Jurkat, Clone E6-1 (cell line): ENCODE measurements around the gene PPP1R15B.

ENCODE experiments used
- DNase-seq: peaks from one replicate; pipeline ENCODE4 v3.0.0-alpha.2; 2011; ENCODE audit warnings: low read depth, low spot score
- H3K4me3 ChIP-seq: 2 replicates; pipeline ENCODE4 v1.5.1; 2011; ENCODE audit warnings: mild to moderate bottlenecking, low read length, control low read depth, moderate library complexity

PPP1R15B gene

GRCh38 chr1:204446413-204447111 lies 34.9 kb upstream of the PPP1R15B start:
- peak; percentile 64 for DNase-seq
- no peak overlapping the region for H3K4me3 ChIP-seq

- peak; percentile 35 for DNase-seq
- no peak overlapping the region for H3K4me3 ChIP-seq
Measured at GRCh38 chr1:204445860-204446412, 34.3 kb upstream of the PPP1R15B start.

GRCh38 chr1:204443871-204444581 lies 32.4 kb upstream of the PPP1R15B start:
- no peak overlapping the region for H3K4me3 ChIP-seq
- DNase-seq: no peak

- no peak overlapping the region for H3K4me3 ChIP-seq
- no peak for DNase-seq
Measured at GRCh38 chr1:204443260-204443619, 31.6 kb upstream of the PPP1R15B start.

GRCh38 chr1:204442376-204443259 lies 31.0 kb upstream of the PPP1R15B start:
- DNase-seq: no peak
- no peak overlapping the region for H3K4me3 ChIP-seq

GRCh38 chr1:204441558-204441957 lies 29.9 kb upstream of the PPP1R15B start:
- no peak for DNase-seq
- no peak overlapping the region for H3K4me3 ChIP-seq

GRCh38 chr1:204439621-204440375 lies 28.2 kb upstream of the PPP1R15B start:
- no peak overlapping the region for H3K4me3 ChIP-seq
- DNase-seq: no peak

- DNase-seq: no peak
- no peak overlapping the region for H3K4me3 ChIP-seq
Measured at GRCh38 chr1:204438628-204439027, 27.0 kb upstream of the PPP1R15B start.

GRCh38 chr1:204437796-204438570 lies 26.4 kb upstream of the PPP1R15B start:
- H3K4me3 ChIP-seq: no peak overlapping the region
- no peak for DNase-seq

GRCh38 chr1:204435872-204436271 lies 24.3 kb upstream of the PPP1R15B start:
- DNase-seq: no peak
- H3K4me3 ChIP-seq: no peak overlapping the region

- H3K4me3 ChIP-seq: no peak overlapping the region
- DNase-seq: no peak
Measured at GRCh38 chr1:204435381-204435831, 23.8 kb upstream of the PPP1R15B start.

GRCh38 chr1:204434116-204434755 lies 22.6 kb upstream of the PPP1R15B start:
- DNase-seq: no peak
- H3K4me3 ChIP-seq: no peak overlapping the region

GRCh38 chr1:204432708-204433107 lies 21.1 kb upstream of the PPP1R15B start:
- DNase-seq: no peak
- H3K4me3 ChIP-seq: no peak overlapping the region

- no peak overlapping the region for H3K4me3 ChIP-seq
- peak; percentile 72 for DNase-seq
Measured at GRCh38 chr1:204431310-204432184, 19.9 kb upstream of the PPP1R15B start.

- H3K4me3 ChIP-seq: no peak overlapping the region
- DNase-seq: no peak
Measured at GRCh38 chr1:204429746-204430145, 18.1 kb upstream of the PPP1R15B start.

- H3K4me3 ChIP-seq: no peak overlapping the region
- DNase-seq: no peak
Measured at GRCh38 chr1:204426971-204427701, 15.5 kb upstream of the PPP1R15B start.
